WTC11 (cell line): ENCODE results near the gene STARD7. TPM values are rescaled to one million over a fixed set of nuclear protein-coding genes. Genes with fewer than 3 reads are reported as not detected.

Source experiments
- ATAC-seq: fragments of 200-7000 bp; cut with Tn5 transposase; 2 replicates; pipeline ENCODE4 v1.10.0; 2021; ENCODE audit warnings: mild to moderate bottlenecking, moderate library complexity
- CTCF ChIA-PET: fragments of 300-600 bp; sonication (Branson Sonifier 250); formaldehyde crosslinking; loops from one replicate; lab custom pipeline; 2021; ENCODE audit warnings: antibody characterized with exemption; lab: Charles Lee
- POLR2A ChIA-PET: fragments of 350-600 bp; sonication (Branson Sonifier 250); formaldehyde crosslinking; loops from one replicate; lab custom pipeline; 2021; ENCODE audit warnings: antibody characterized with exemption; lab: Charles Lee
- DNase-seq: peaks from one replicate; pipeline ENCODE4 v3.0.0; 2021; ENCODE audit warnings: low spot score
- H3K27ac Mint-ChIP-seq: 2 replicates; pipeline ENCODE4 v1.8.0; 2021; ENCODE audit warnings: mixed read lengths
- H3K27me3 Mint-ChIP-seq: 2 replicates; pipeline ENCODE4 v1.8.0; 2021; ENCODE audit warnings: low read depth, mild to moderate bottlenecking, moderate library complexity, mixed read lengths
- H3K36me3 Mint-ChIP-seq: 2 replicates; pipeline ENCODE4 v1.8.0; 2021; ENCODE audit warnings: mixed read lengths
- H3K4me1 Mint-ChIP-seq: 2 replicates; pipeline ENCODE4 v1.8.0; 2022; ENCODE audit warnings: mixed read lengths
- H3K4me3 Mint-ChIP-seq: 2 replicates; pipeline ENCODE4 v1.8.0; 2021; ENCODE audit warnings: mild to moderate bottlenecking, moderate library complexity, mixed read lengths
- H3K9me3 Mint-ChIP-seq: 2 replicates; pipeline ENCODE4 v1.8.0; 2021; ENCODE audit warnings: mixed read lengths
- ATF6 ChIP-seq: sonication (generic); formaldehyde crosslinking; IDR thresholded peaks from 2 replicates; pipeline ENCODE4 v1.8.1; 2023; ENCODE audit warnings: mild to moderate bottlenecking, missing genetic modification reagents
- IRF2 ChIP-seq: sonication (generic); formaldehyde crosslinking; IDR thresholded peaks from 2 replicates; pipeline ENCODE4 v1.8.0; 2022; ENCODE audit warnings: low read depth, missing genetic modification reagents, borderline replicate concordance
- JAZF1 ChIP-seq: fragments of 250-450 bp; sonication (Bioruptor Pico); IDR thresholded peaks from 2 replicates; pipeline ENCODE4 v1.9.0; 2021; ENCODE audit warnings: moderate library complexity, mild to moderate bottlenecking, inconsistent platforms
- JUN ChIP-seq: sonication (generic); formaldehyde crosslinking; IDR thresholded peaks from 2 replicates; pipeline ENCODE4 v1.8.0; 2023; ENCODE audit warnings: mild to moderate bottlenecking, missing genetic modification reagents
- MAX ChIP-seq: sonication (generic); formaldehyde crosslinking; IDR thresholded peaks from 2 replicates; pipeline ENCODE4 v1.8.0; 2022; ENCODE audit warnings: mild to moderate bottlenecking, missing genetic modification reagents
- NFATC4 ChIP-seq: fragments of 250-450 bp; sonication (Bioruptor Pico); IDR thresholded peaks from 2 replicates; pipeline ENCODE4 v1.9.0; 2021; ENCODE audit warnings: mild to moderate bottlenecking
- NFYB ChIP-seq: sonication (generic); formaldehyde crosslinking; conservative IDR thresholded peaks from 2 replicates; pipeline ENCODE4 v1.8.0; 2022; ENCODE audit warnings: low read depth, missing genetic modification reagents
- NR2C2 ChIP-seq: sonication (generic); formaldehyde crosslinking; IDR thresholded peaks from 2 replicates; pipeline ENCODE4 v1.8.0; 2022; ENCODE audit warnings: mild to moderate bottlenecking, missing genetic modification reagents
- SMAD3 ChIP-seq: sonication (generic); formaldehyde crosslinking; IDR thresholded peaks from 2 replicates; pipeline ENCODE4 v1.8.0; 2022; ENCODE audit warnings: missing genetic modification reagents, mild to moderate bottlenecking, borderline replicate concordance
- SP1 ChIP-seq: sonication (generic); formaldehyde crosslinking; conservative IDR thresholded peaks from 2 replicates; pipeline ENCODE4 v1.8.1; 2022; ENCODE audit warnings: missing genetic modification reagents
- TEAD4 ChIP-seq: sonication (generic); formaldehyde crosslinking; IDR thresholded peaks from 2 replicates; pipeline ENCODE4 v1.8.0; 2022; ENCODE audit warnings: mild to moderate bottlenecking, missing genetic modification reagents
- TP53 ChIP-seq: sonication (generic); formaldehyde crosslinking; IDR thresholded peaks from 2 replicates; pipeline ENCODE4 v1.8.1; 2023; ENCODE audit warnings: mild to moderate bottlenecking, missing genetic modification reagents
- USF2 ChIP-seq: sonication (generic); formaldehyde crosslinking; IDR thresholded peaks from 2 replicates; pipeline ENCODE4 v1.8.1; 2023; ENCODE audit warnings: mild to moderate bottlenecking, missing genetic modification reagents, moderate library complexity
- ZNF232 ChIP-seq: sonication (generic); formaldehyde crosslinking; IDR thresholded peaks from 2 replicates; pipeline ENCODE4 v1.8.0; 2022; ENCODE audit warnings: mild to moderate bottlenecking, missing genetic modification reagents
- ZNF416 ChIP-seq: fragments of 250-450 bp; sonication (Bioruptor Pico); IDR thresholded peaks from 2 replicates; pipeline ENCODE4 v1.9.0; 2021; ENCODE audit warnings: mild to moderate bottlenecking, inconsistent platforms
- ZNF423 ChIP-seq: fragments of 250-450 bp; sonication (Bioruptor Pico); IDR thresholded peaks from 2 replicates; pipeline ENCODE4 v2.1.2; 2022; ENCODE audit warnings: mild to moderate bottlenecking, moderate library complexity
- total RNA-seq: library from RNA; stranded (reverse); gene quantifications from 3 replicates; pipeline ENCODE4 v1.2.3, GENCODE V29; 2021
- TF ChIP-seq, protein P1 (sequence below): sonication (generic); formaldehyde crosslinking; IDR thresholded peaks from 2 replicates; pipeline ENCODE4 v1.8.1; 2023; ENCODE audit warnings: mild to moderate bottlenecking, missing genetic modification reagents
- TF ChIP-seq, protein P2 (sequence below): sonication (generic); formaldehyde crosslinking; IDR thresholded peaks from 2 replicates; pipeline ENCODE4 v1.8.0; 2022; ENCODE audit warnings: mild to moderate bottlenecking, missing genetic modification reagents
- TF ChIP-seq, protein P3 (sequence below): fragments of 250-450 bp; sonication (Bioruptor Pico); IDR thresholded peaks from 2 replicates; pipeline ENCODE4 v2.1.2; 2022; ENCODE audit warnings: mild to moderate bottlenecking, moderate library complexity
- TF ChIP-seq, protein P4 (sequence below): fragments of 250-450 bp; sonication (Bioruptor Pico); IDR thresholded peaks from 2 replicates; pipeline ENCODE4 v1.9.0; 2021; ENCODE audit warnings: mild to moderate bottlenecking
- TF ChIP-seq, protein P5 (sequence below): sonication (generic); formaldehyde crosslinking; IDR thresholded peaks from 2 replicates; pipeline ENCODE4 v1.8.1; 2022; ENCODE audit warnings: low read depth, mild to moderate bottlenecking, moderate library complexity, missing genetic modification reagents, borderline replicate concordance

The STARD7 gene
- total RNA-seq, 1 experiment from 2014 or later: 217 TPM

- TF ChIP-seq JUN (CRISPR knock-in tag) (peak; percentile 82), IRF2 (CRISPR knock-in tag) (peak; percentile 85; the same call in 1 of the 2 replicates), NFYB (CRISPR knock-in tag) (peak; percentile 51), ZNF423 (CRISPR knock-in tag) (no peak), TP53 (peak; percentile 97)
- TF ChIP-seq, protein P1, sequence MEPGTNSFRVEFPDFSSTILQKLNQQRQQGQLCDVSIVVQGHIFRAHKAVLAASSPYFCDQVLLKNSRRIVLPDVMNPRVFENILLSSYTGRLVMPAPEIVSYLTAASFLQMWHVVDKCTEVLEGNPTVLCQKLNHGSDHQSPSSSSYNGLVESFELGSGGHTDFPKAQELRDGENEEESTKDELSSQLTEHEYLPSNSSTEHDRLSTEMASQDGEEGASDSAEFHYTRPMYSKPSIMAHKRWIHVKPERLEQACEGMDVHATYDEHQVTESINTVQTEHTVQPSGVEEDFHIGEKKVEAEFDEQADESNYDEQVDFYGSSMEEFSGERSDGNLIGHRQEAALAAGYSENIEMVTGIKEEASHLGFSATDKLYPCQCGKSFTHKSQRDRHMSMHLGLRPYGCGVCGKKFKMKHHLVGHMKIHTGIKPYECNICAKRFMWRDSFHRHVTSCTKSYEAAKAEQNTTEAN (CRISPR knock-in tag): 0 out of 2 replicates have a peak, but pooled peaks have one; percentile 79
These were observed 63.4 kb downstream of the STARD7 start, which contains the start of gene DUSP2 (continued) for GRCh38 chr2:96145036-96145847.

- Mint-ChIP-seq H3K27ac (no peak overlapping the region), H3K4me1 (peaks cover 25% of the 10 kb centered on the region), H3K9me3 (no peaks in the 10 kb centered on the region), H3K27me3 (peaks cover 35% of the 10 kb centered on the region), H3K36me3 (no peaks in the 10 kb centered on the region), H3K4me3 (peak overlapping the region; percentile 76)
- DNase-seq (peak; percentile 50), ATAC-seq (peak; percentile 1; the same call in 1 of the 2 replicates)
- POLR2A ChIA-PET: no interaction called here
- TF ChIP-seq, protein P2, sequence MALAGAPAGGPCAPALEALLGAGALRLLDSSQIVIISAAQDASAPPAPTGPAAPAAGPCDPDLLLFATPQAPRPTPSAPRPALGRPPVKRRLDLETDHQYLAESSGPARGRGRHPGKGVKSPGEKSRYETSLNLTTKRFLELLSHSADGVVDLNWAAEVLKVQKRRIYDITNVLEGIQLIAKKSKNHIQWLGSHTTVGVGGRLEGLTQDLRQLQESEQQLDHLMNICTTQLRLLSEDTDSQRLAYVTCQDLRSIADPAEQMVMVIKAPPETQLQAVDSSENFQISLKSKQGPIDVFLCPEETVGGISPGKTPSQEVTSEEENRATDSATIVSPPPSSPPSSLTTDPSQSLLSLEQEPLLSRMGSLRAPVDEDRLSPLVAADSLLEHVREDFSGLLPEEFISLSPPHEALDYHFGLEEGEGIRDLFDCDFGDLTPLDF (CRISPR knock-in tag): no peak
- TF ChIP-seq, protein P3, sequence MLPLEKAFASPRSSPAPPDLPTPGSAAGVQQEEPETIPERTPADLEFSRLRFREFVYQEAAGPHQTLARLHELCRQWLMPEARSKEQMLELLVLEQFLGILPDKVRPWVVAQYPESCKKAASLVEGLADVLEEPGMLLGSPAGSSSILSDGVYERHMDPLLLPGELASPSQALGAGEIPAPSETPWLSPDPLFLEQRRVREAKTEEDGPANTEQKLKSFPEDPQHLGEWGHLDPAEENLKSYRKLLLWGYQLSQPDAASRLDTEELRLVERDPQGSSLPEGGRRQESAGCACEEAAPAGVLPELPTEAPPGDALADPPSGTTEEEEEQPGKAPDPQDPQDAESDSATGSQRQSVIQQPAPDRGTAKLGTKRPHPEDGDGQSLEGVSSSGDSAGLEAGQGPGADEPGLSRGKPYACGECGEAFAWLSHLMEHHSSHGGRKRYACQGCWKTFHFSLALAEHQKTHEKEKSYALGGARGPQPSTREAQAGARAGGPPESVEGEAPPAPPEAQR: no peak
- TF ChIP-seq NR2C2 (CRISPR knock-in tag): no peak
- no peak for TF ChIP-seq ATF6 (CRISPR knock-in tag)
- TF ChIP-seq TEAD4 (CRISPR knock-in tag): no peak
- TF ChIP-seq ZNF232: no peak
- no peak for TF ChIP-seq JAZF1 (CRISPR knock-in tag)
- TF ChIP-seq MAX: peak; percentile 25
- TF ChIP-seq USF2: no peak
- TF ChIP-seq, protein P4, sequence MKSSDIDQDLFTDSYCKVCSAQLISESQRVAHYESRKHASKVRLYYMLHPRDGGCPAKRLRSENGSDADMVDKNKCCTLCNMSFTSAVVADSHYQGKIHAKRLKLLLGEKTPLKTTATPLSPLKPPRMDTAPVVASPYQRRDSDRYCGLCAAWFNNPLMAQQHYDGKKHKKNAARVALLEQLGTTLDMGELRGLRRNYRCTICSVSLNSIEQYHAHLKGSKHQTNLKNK (CRISPR knock-in tag): no peak
- no peak for TF ChIP-seq NFATC4 (CRISPR knock-in tag)
- TF ChIP-seq JUN (CRISPR knock-in tag): 0 out of 2 replicates have a peak, but pooled peaks have one; percentile 8
- TF ChIP-seq SP1: no peak
- TF ChIP-seq, protein P5, sequence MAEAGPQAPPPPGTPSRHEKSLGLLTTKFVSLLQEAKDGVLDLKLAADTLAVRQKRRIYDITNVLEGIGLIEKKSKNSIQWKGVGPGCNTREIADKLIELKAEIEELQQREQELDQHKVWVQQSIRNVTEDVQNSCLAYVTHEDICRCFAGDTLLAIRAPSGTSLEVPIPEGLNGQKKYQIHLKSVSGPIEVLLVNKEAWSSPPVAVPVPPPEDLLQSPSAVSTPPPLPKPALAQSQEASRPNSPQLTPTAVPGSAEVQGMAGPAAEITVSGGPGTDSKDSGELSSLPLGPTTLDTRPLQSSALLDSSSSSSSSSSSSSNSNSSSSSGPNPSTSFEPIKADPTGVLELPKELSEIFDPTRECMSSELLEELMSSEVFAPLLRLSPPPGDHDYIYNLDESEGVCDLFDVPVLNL: no peak
- no peak for TF ChIP-seq ZNF416
- no peak for TF ChIP-seq SMAD3 (CRISPR knock-in tag)
- CTCF ChIA-PET: interaction anchor here (0.7 to 9.4 kb wide), 11 partner anchors 11 to 152 kb away, joined by 3 to 214 read pairs (median 4); no protein-coding TSS in a partner anchor
These were observed 64.1 kb downstream of the STARD7 start for GRCh38 chr2:96144481-96145035.
